Spleen (tissue), 7 donors: ENCODE measurements around the gene ZNF746.

Experiments used
- CTCF ChIP-seq, 11 experiments: fragments of 200-600 bp in 7 of 11; fragments of 450-650 bp in 4 of 11; sonication (generic) in 4 of 11; IDR thresholded peaks in 8 of 11; conservative IDR thresholded peaks in 3 of 11; 1 replicate in 7 of 11; 2 replicates in 4 of 11; pipeline versions ENCODE4 v1.4.0 to v1.8.0; 2016 to 2021; ENCODE audit warnings: antibody characterized with exemption in 11 of 11, inconsistent platforms in 4 of 11, mild to moderate bottlenecking in 1 of 11
- POLR2AphosphoS5 ChIP-seq, 3 donors: sonication (generic); formaldehyde crosslinking; IDR thresholded peaks; one replicate each; pipeline ENCODE4 v1.5.1; 2017; ENCODE audit warnings: antibody characterized with exemption in 3 of 3
- donor health status: DM: no; HTN: no; CAD: no; lungs with moderate emphysema.
- donor health status: DM: no; HTN: no; CAD: no.
- donor health status: DM: no; HTN: no; CAD: no.

- TF ChIP-seq POLR2AphosphoS5 (IDR thresholded peaks at IDR 0.05) (no peak), CTCF (IDR thresholded peaks at IDR 0.05 in 8 of 11, conservative IDR thresholded peaks at IDR 0.05 in 3 of 11) (no peak)
Measured at GRCh38 chr7:149498811-149499210, 1.2 kb upstream of the ZNF746 start.
